ENCODE results near the gene CFAP45.

Gene CFAP45

GRCh38 chr1:159825564-159825963 is 74.4 kb downstream of the CFAP45 start:
- no peak for DNase-seq

GRCh38 chr1:159823406-159823805 is 76.6 kb downstream of the CFAP45 start:
- no peak for DNase-seq

Data from stimulated activated CD4-positive, alpha-beta T cell treated with anti-CD3 and anti-CD28 coated beads, Interleukin-2, amount 100 ng/mL, for 24 hours (primary cell).